GM19239 (cell line): ENCODE measurements around the gene RASL10A.

Experiments used
- DNase-seq: peaks from one replicate; pipeline ENCODE4 v3.0.0; 2011; ENCODE audit warnings: low spot score; ENCODE audit not compliant: insufficient read length
- FAIRE-seq: peaks from 2 replicates; lab custom pipeline; 2011; peaks lifted over from hg19 to GRCh38; lab: Jason Lieb, UNC

RASL10A gene

GRCh38 chr22:29325356-29325755 lies 9.9 kb upstream of the RASL10A start:
- FAIRE-seq (no peak), DNase-seq (no peak)

- FAIRE-seq (no peak), DNase-seq (no peak)
Observed at GRCh38 chr22:29323641-29324040, 8.1 kb upstream of the RASL10A start.

- no peak for DNase-seq
- FAIRE-seq = no peak
Observed at GRCh38 chr22:29320546-29320945, 5.0 kb upstream of the RASL10A start.

- DNase-seq (no peak), FAIRE-seq (no peak)
Observed at GRCh38 chr22:29319072-29319471, 3.6 kb upstream of the RASL10A start.

DNA sequence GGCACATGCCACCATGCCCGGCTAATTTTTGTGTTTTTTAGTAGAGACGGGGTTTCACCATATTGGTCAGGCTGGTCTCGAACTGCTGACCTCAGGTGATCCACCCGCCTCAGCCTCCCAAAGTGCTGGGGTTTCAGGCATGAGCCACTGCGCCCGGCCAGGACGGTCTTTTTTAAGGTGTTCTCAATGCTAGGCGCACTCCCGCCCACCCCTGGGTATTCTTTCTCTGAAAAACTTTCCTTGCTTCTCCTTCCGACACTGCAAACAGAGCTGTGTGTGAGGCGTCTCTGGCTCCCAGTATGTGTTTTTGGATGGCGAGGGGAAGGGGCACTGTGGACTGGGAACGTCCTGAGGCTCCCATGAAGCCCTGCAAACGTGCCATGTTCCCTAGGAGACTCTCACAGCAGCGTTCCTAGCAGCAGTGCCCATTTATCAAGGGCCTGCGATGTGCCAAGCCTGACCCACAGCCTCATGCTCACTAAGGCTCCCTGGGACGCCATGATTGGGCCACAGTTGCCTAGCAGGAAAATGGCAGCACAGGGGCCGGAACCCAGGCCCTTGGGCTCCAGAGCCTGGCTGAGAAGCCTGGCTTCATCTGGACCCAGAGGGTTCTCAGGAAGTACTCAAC lies 2.4 kb upstream of the RASL10A start:
- FAIRE-seq = no peak

DNA sequence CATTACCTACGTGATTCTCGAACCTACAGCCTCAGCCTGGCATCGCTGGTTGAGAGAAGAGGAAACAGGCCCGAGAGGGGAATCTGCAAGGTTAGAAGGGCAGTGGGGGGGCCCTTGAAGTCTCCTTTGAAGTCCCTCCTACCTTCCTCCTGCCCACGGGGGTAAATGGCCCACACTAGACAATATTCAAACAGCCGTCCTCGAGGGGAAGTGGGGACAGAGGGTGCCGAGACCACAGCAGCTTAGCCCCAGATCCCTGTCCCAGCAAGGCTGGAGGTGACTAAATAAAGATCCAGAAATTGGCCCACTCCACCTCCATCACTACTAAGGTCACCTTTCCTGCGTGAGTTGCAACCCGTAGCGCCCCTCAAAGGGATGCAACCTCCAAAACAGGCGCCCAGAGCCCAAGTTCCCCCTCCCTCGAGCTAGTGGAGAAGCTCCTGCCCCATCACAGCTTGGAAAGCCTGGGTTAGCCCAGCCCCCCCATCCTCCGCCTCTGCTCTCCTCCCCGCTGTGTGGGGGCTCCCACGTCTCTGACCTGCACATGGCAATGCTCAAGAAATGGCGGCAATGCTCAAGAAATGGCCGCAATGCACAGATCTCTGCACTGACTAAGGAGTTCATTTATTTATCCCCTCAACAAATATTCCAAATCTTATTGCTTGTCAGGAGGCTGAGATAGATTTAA lies 788 bp upstream of the RASL10A start:
- DNase-seq (no peak), FAIRE-seq (no peak)

More for the DNA sequence above, 2.4 kb upstream of the RASL10A start:
- no peak for DNase-seq

DNA sequence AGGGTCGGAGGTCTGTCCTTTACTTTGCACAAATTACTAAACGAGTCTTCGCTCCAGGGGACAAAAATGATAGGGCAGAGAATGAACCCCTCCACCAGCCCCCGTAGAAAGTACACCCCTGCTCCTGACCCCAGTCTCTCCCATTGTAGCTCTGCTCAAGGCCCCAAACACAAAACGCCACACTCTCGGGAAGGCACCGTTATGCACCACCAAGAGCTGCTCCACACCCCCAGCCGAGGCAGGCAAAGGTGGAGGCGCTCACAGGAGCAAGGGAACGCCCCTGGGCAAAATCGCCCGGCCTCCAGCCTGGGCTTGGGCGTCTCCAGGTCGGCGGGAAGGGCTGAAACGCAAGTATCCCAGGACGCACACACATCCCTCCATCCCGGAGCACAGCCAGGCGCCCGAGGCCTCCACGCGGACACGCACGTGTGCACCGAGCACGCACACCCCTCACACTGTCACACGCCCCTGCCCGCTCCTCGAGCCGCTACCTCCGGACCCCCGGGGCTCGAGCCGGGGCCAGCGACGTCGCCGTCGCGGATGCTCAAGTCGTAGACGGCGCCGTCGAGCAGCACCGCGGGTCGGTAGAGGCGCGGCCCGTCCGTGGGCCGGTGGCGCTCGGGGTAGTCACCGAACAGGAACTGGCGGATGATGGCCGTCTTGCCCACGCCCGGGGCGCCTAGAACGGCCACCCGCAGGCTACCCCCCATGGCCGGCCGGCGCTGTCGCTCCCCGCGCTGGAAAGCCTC lies 786 bp downstream of the RASL10A start:
- FAIRE-seq (no peak), DNase-seq (no peak)

GRCh38 chr22:29313576-29314466 lies 1.7 kb downstream of the RASL10A start:
- DNase-seq = no peak
- FAIRE-seq = no peak

- FAIRE-seq (no peak), DNase-seq (no peak)
Observed at GRCh38 chr22:29313126-29313575, 2.3 kb downstream of the RASL10A start.

DNA sequence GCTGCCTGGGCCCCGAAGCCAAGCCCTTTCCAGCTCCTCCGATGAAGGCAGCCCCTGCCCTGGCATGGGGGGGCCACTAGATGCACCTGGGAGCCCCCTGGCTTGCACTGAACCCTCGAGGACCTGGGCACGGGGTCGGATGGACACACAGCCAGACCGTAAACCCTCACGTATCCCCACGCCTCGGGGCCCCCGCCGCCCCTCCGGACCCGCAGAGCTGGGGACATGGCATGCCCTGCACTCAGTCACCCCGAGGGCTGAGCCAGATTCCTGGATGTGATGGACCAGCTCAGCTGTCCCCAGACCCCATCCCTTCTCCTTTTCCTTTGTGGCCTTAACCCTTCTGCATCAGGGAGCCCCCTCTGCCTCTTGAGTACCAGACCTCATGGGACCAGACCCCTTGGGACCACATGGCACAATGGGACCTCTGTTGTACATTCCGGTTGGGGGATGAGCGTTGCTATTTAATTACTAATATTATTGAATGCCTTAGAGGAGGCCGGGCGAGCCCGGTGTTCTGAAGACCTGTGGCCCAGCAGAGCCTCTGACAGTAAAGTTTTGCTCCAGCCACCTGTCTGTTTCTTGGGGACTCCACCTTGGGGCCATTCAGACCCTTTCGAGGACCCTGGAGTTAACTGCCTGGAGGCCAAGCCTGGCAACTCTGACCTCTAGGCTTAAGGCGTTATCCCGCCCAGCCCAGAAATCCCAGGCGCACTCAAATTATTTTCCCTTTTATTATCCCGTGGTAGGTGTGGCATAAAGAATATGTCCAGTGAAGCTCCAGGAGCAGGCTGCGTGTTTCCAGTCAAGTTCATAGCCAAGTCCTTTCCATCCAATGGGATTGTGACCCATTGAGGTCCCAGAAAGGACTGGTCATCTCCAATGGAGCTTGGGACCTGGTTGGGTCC lies 3.0 kb downstream of the RASL10A start:
- no peak for FAIRE-seq
- no peak for DNase-seq

DNA sequence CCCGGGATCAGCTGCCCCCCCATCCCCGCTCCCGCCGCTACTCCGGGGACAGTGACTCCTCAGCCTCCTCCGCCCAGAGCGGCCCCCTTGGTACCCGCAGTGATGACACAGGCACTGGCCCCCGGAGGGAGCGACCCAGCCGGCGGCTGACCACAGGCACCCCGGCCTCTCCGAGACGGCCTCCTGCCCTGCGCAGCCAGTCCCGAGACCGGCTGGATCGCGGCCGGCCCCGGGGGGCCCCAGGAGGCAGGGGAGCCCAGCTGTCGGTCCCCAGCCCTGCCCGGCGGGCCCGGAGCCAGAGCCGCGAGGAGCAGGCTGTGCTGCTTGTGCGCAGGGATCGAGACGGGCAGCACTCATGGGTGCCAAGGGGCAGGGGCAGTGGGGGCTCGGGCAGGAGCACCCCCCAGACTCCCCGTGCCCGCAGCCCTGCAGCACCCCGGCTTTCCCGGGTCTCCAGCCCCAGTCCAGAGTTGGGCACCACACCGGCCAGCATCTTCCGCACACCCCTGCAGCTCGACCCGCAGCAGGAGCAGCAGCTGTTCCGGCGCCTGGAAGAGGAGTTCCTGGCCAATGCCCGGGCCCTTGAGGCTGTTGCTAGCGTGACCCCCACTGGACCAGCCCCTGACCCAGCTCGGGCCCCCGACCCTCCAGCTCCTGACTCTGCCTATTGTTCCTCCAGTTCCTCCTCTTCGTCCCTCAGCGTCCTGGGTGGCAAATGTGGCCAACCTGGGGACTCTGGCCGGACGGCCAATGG lies 3.9 kb downstream of the RASL10A start:
- FAIRE-seq (no peak), DNase-seq (no peak)

DNA sequence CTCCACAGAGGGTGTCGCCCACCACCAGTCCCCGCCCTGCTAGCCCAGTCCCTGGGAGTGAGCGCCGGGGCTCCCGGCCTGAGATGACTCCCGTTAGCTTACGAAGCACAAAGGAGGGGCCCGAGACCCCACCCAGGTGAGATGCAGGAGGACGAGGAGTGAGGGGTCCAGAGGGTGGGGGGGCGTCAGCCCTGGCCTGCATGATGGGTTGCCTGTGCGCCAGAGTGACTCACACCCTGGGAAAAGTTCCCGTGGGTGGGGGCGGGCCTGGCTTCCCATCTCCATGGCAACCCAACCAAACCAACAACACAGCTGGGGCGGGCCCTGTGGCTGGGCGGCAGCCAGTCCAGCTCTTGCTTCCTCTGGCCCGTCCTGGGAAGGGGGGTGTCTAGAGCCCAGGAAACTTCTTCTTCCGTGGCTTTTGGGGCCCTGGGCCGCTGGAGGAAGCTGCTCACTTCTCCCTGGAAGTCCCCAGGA lies 4.6 kb downstream of the RASL10A start:
- DNase-seq (no peak), FAIRE-seq (no peak)

DNA sequence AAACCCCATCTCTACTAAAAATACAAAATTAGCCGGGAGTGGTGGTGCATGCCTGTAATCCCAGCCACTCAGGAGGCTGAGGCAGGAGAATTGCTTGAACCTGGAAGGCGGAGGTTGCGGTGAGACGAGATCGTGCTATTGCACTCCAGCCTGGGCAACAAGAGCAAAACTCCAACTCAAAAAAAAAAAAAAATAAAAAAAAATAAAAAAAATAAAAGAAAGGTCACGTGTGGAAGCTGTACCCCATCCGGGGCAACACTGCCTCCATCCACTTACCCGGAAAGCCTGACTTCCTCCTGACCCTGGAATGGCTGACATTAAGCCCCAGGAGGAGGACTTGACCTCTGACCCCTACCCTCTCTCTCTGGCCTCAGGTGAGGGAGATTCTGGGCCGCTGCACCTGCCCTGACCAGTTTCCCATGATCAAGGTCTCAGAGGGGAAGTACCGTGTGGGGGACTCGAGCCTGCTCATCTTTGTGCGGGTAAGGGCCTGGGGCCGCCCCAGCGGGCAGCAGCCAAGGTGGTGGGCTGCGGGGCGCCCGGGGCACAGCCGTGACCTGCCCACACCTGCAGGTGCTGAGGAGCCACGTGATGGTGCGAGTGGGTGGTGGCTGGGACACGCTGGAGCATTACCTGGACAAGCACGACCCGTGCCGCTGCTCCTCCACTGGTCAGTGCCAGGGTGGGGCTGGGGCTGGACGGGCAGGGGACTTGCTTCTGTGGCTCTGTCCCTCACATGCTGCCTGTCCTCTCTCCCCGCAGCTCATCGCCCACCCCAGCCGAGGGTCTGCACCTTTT lies 5.2 kb downstream of the RASL10A start:
- FAIRE-seq (no peak), DNase-seq (no peak)

DNA sequence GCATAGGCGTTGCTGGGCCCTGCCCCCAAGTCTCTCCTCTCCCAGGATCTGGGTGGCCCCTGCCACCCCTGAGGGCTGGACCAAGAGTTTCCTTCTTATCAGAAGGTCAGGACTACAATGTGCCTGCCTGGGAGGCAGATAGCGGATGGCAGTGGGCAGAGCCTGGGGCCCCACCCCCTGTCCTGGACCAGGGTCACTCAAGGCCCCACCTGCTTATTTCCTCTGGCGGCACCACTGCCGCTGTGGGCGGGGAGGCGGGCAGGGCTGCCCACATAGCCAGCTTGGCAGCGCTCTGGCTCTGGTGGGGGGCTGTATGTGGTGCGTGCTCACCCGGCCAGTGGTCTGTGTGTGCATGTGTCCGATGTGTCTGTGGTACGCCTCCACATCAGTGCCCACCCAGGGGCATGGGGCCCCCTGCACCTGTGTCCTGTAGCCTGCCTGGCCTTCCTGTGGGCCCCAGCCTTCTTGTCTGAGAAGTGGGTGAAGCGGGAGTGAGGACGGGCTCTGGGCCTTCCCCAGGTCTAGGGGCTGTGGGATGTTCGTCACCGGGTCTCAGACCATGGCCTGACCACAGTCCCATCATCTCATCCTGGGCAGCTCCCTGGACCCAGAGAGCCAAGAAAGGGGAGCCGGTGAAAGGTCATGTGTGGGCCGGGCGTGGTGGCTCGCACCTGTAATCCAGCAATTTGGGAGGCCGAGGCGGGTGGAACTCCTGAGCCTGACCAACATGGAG lies 6.0 kb downstream of the RASL10A start:
- no peak for FAIRE-seq
- no peak for DNase-seq

- no peak for DNase-seq
- no peak for FAIRE-seq
Observed at GRCh38 chr22:29308791-29309262, 6.7 kb downstream of the RASL10A start.

DNA sequence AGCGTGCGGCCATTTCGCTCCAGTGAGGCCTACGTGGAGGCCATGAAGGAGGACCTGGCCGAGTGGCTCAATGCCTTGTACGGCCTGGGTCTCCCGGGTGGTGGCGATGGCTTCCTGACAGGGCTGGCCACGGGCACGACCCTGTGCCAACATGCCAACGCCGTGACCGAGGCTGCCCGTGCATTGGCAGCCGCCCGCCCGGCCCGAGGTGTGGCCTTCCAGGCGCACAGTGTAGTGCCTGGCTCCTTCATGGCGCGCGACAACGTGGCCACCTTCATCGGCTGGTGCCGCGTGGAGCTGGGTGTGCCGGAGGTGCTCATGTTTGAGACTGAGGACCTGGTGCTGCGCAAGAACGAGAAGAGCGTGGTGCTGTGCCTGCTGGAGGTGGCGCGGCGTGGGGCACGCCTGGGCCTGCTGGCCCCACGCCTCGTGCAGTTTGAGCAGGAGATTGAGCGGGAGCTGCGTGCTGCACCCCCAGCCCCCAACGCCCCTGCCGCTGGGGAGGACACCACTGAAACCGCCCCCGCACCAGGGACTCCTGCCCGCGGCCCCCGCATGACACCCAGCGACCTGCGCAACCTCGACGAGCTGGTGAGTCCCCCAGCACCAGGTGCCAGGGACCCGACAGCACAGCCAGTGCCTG lies 7.2 kb downstream of the RASL10A start:
- FAIRE-seq (no peak), DNase-seq (no peak)
